ENCODE data around the gene ANKRD45.

- TF ChIP-seq REST (IDR thresholded peaks at IDR 0.05; ENCODE audit: insufficient read depth in 1 of 2, low read depth in 2 of 2, low read length in 1 of 2) (no peak), CTCF (IDR thresholded peaks at IDR 0.05) (no peak)
These were observed 101.2 kb downstream of the ANKRD45 start for GRCh38 chr1:173568483-173568882.
